ENCODE results near the gene CYP4F8.

The CYP4F8 gene

GRCh38 chr19:15671237-15671821 lies 56.3 kb downstream of the CYP4F8 start:
- TF ChIP-seq TAF1 (IDR thresholded peaks at IDR 0.05; ENCODE audit: borderline replicate concordance, insufficient read depth, low read length), result no peak
- no peak for TF ChIP-seq FOXP2 (optimal IDR thresholded peaks at IDR 0.05; ENCODE audit: borderline replicate concordance, extremely low read depth, extremely low read length, insufficient read depth)
- TF ChIP-seq REST (IDR thresholded peaks at IDR 0.05; ENCODE audit: insufficient read depth in 1 of 2, low read depth in 2 of 2, low read length in 2 of 2), result no peak
- TF ChIP-seq SIN3A (IDR thresholded peaks at IDR 0.05; ENCODE audit: borderline replicate concordance, insufficient read depth, low read length), result no peak
- no peak for TF ChIP-seq POLR2AphosphoS5 (IDR thresholded peaks at IDR 0.05; ENCODE audit: low read depth, low read length)

GRCh38 chr19:15671891-15672579 lies 57.0 kb downstream of the CYP4F8 start:
- no peak for TF ChIP-seq FOXP2 (optimal IDR thresholded peaks at IDR 0.05; ENCODE audit: borderline replicate concordance, extremely low read depth, extremely low read length, insufficient read depth)
- no peak for TF ChIP-seq REST (IDR thresholded peaks at IDR 0.05; ENCODE audit: insufficient read depth in 1 of 2, low read depth in 2 of 2, low read length in 2 of 2)
- no peak for TF ChIP-seq TAF1 (IDR thresholded peaks at IDR 0.05; ENCODE audit: borderline replicate concordance, insufficient read depth, low read length)
- no peak for TF ChIP-seq SIN3A (IDR thresholded peaks at IDR 0.05; ENCODE audit: borderline replicate concordance, insufficient read depth, low read length)
- no peak for TF ChIP-seq POLR2AphosphoS5 (IDR thresholded peaks at IDR 0.05; ENCODE audit: low read depth, low read length)

- TF ChIP-seq REST (IDR thresholded peaks at IDR 0.05; ENCODE audit: insufficient read depth in 1 of 2, low read depth in 2 of 2, low read length in 2 of 2) (no peak), SIN3A (IDR thresholded peaks at IDR 0.05; ENCODE audit: borderline replicate concordance, insufficient read depth, low read length) (no peak), FOXP2 (optimal IDR thresholded peaks at IDR 0.05; ENCODE audit: borderline replicate concordance, extremely low read depth, extremely low read length, insufficient read depth) (no peak), TAF1 (IDR thresholded peaks at IDR 0.05; ENCODE audit: borderline replicate concordance, insufficient read depth, low read length) (no peak)
Measured at GRCh38 chr19:15672580-15673175, 57.7 kb downstream of the CYP4F8 start, which contains the start of gene CYP4F12. CYP4F12 (plus strand) TSS chr19:15673087; CDS start chr19:15673530, 443 bp downstream.

GRCh38 chr19:15673176-15673654 lies 58.2 kb downstream of the CYP4F8 start:
- TF ChIP-seq POLR2AphosphoS5 (IDR thresholded peaks at IDR 0.05; ENCODE audit: low read depth, low read length) (no peak), TAF1 (IDR thresholded peaks at IDR 0.05; ENCODE audit: borderline replicate concordance, insufficient read depth, low read length) (no peak), FOXP2 (optimal IDR thresholded peaks at IDR 0.05; ENCODE audit: borderline replicate concordance, extremely low read depth, extremely low read length, insufficient read depth) (no peak), REST (IDR thresholded peaks at IDR 0.05; ENCODE audit: insufficient read depth in 1 of 2, low read depth in 2 of 2, low read length in 2 of 2) (no peak), SIN3A (IDR thresholded peaks at IDR 0.05; ENCODE audit: borderline replicate concordance, insufficient read depth, low read length) (no peak)
